CD4-positive, alpha-beta T cell treated with Interleukin-1 beta for 1 hour (primary cell): ENCODE data around the gene NOS1AP.
"Not testable (repeated sequence)": the region's sequence is repeated elsewhere in the genome, so short reads cannot be mapped to it uniquely, and the experiment has no call there.

Experiments used
- DNase-seq, 2 donors: peaks; one replicate each; pipeline ENCODE4 v3.0.0-alpha.2; 2020 to 2022

The NOS1AP gene

GRCh38 chr1:162172311-162173102 is 103.0 kb downstream of the NOS1AP start:
- DNase-seq, result no peak

GRCh38 chr1:162173607-162174006 is 104.1 kb downstream of the NOS1AP start:
- not testable (repeated sequence) for DNase-seq

GRCh38 chr1:162174027-162174426 is 104.5 kb downstream of the NOS1AP start:
- not testable (repeated sequence) for DNase-seq

- DNase-seq, result no peak
Measured at GRCh38 chr1:162175379-162176081, 106.0 kb downstream of the NOS1AP start.

GRCh38 chr1:162177126-162177525 is 107.6 kb downstream of the NOS1AP start:
- DNase-seq, result no peak

- DNase-seq, result no peak
Measured at GRCh38 chr1:162178432-162178831, 108.9 kb downstream of the NOS1AP start.

- no peak for DNase-seq
Measured at GRCh38 chr1:162179121-162179520, 109.6 kb downstream of the NOS1AP start.

GRCh38 chr1:162180813-162181212 is 111.3 kb downstream of the NOS1AP start:
- DNase-seq, result no peak

- DNase-seq, result no peak
Measured at GRCh38 chr1:162182090-162182489, 112.6 kb downstream of the NOS1AP start.

GRCh38 chr1:162185314-162186025 is 116.0 kb downstream of the NOS1AP start:
- no peak for DNase-seq

GRCh38 chr1:162186026-162186374 is 116.5 kb downstream of the NOS1AP start:
- DNase-seq, result no peak

GRCh38 chr1:162186406-162186805 is 116.9 kb downstream of the NOS1AP start:
- no peak for DNase-seq

- DNase-seq, result no peak
Measured at GRCh38 chr1:162187687-162188276, 118.3 kb downstream of the NOS1AP start.

- DNase-seq, result no peak
Measured at GRCh38 chr1:162189345-162189744, 119.9 kb downstream of the NOS1AP start.

- DNase-seq, result no peak
Measured at GRCh38 chr1:162191396-162192305, 122.2 kb downstream of the NOS1AP start.

- no peak for DNase-seq
Measured at GRCh38 chr1:162192306-162192678, 122.8 kb downstream of the NOS1AP start.

GRCh38 chr1:162192763-162193162 is 123.3 kb downstream of the NOS1AP start:
- DNase-seq, result no peak

GRCh38 chr1:162193221-162193620 is 123.7 kb downstream of the NOS1AP start:
- DNase-seq, result no peak

GRCh38 chr1:162193815-162194214 is 124.3 kb downstream of the NOS1AP start:
- DNase-seq, result no peak

GRCh38 chr1:162195567-162195966 is 126.1 kb downstream of the NOS1AP start:
- no peak for DNase-seq

GRCh38 chr1:162196387-162196786 is 126.9 kb downstream of the NOS1AP start:
- DNase-seq, result no peak

GRCh38 chr1:162197041-162197531 is 127.6 kb downstream of the NOS1AP start:
- no peak for DNase-seq
